IMR-90 (cell line): ENCODE measurements around the gene NR6A1. TPM values are rescaled to one million over a fixed set of nuclear protein-coding genes. Genes with fewer than 3 reads are reported as not detected.

Experiments used
- ATAC-seq: fragments of 200-7000 bp; cut with Tn5 transposase; 2 replicates; pipeline ENCODE4 v1.9.1; 2020; ENCODE audit warnings: low read depth, mild to moderate bottlenecking, moderate library complexity
- BruUV-seq: library from RNA; stranded (reverse); fragments of 400-500 nt; replicated peaks from 2 replicates; lab custom pipeline; 2021; lab: Mats Ljungman, UMichigan
- CTCF ChIA-PET: fragments of 300-600 bp; formaldehyde crosslinking; extraction: SDS; loops from one replicate; lab custom pipeline; 2021; ENCODE audit warnings: antibody characterized with exemption; lab: Yijun Ruan, JAX
- POLR2A ChIA-PET: fragments of 300-600 bp; sonication (Branson Sonifier 250); formaldehyde crosslinking; loops from one replicate; lab custom pipeline; 2022; ENCODE audit warnings: antibody characterized with exemption; ENCODE audit not compliant: unreplicated experiment; lab: Charles Lee
- DNase-seq: peaks from one replicate; pipeline ENCODE4 v3.0.0; 2013
- H2AFZ ChIP-seq: replicated peaks from 2 replicates; pipeline ENCODE3; 2013; ENCODE audit warnings: low read length, mild to moderate bottlenecking; ENCODE audit not compliant: poor library complexity
- H2AK5ac ChIP-seq: 2 replicates; pipeline ENCODE4 v1.6.1; 2013; ENCODE audit warnings: low read depth, low read length, inconsistent platforms
- H2AK9ac ChIP-seq: replicated peaks from 2 replicates; pipeline ENCODE3; 2013; ENCODE audit warnings: mild to moderate bottlenecking, low read depth, low read length, moderate library complexity; ENCODE audit not compliant: poor library complexity
- H2BK120ac ChIP-seq: 2 replicates; pipeline ENCODE4 v1.6.1; 2013; ENCODE audit warnings: low read depth, low read length, inconsistent platforms
- H2BK15ac ChIP-seq: 3 replicates; pipeline ENCODE4 v1.6.1; 2013; ENCODE audit warnings: low read depth, low read length, inconsistent platforms
- H2BK20ac ChIP-seq: 2 replicates; pipeline ENCODE4 v1.6.1; 2013; ENCODE audit warnings: low read depth, mild to moderate bottlenecking, inconsistent platforms, low read length, moderate library complexity
- H2BK5ac ChIP-seq: 2 replicates; pipeline ENCODE4 v1.6.1; 2013; ENCODE audit warnings: mild to moderate bottlenecking, low read depth, low read length, inconsistent platforms; ENCODE audit not compliant: poor library complexity, severe bottlenecking
- H3K14ac ChIP-seq: replicated peaks from 2 replicates; pipeline ENCODE4 v1.6.1; 2013; ENCODE audit warnings: low read depth, low read length, inconsistent platforms
- H3K18ac ChIP-seq: 2 replicates; pipeline ENCODE4 v1.6.1; 2013; ENCODE audit warnings: low read depth, low read length, control low read depth
- H3K23ac ChIP-seq: 2 replicates; pipeline ENCODE4 v1.6.1; 2013; ENCODE audit warnings: low read depth, low read length, inconsistent platforms
- H3K27ac ChIP-seq: 2 replicates; pipeline ENCODE4 v1.5.1; 2013; ENCODE audit warnings: mild to moderate bottlenecking, control low read depth, low read length; ENCODE audit not compliant: insufficient read depth
- H3K27me3 ChIP-seq: 2 replicates; pipeline ENCODE4 v1.6.1; 2013; ENCODE audit warnings: low read length; ENCODE audit not compliant: control insufficient read depth, insufficient read depth
- H3K36me3 ChIP-seq: 2 replicates; pipeline ENCODE4 v1.6.1; 2013; ENCODE audit warnings: low read length, mixed read lengths; ENCODE audit not compliant: control insufficient read depth, insufficient read depth
- H3K4ac ChIP-seq: 2 replicates; pipeline ENCODE4 v1.6.1; 2013; ENCODE audit warnings: low read depth, low read length, inconsistent platforms
- H3K4me1 ChIP-seq: 2 replicates; pipeline ENCODE4 v1.6.1; 2013; ENCODE audit warnings: low read length, mixed read lengths; ENCODE audit not compliant: control insufficient read depth, insufficient read depth
- H3K4me2 ChIP-seq: 2 replicates; pipeline ENCODE4 v1.6.1; 2013; ENCODE audit warnings: low read depth, mild to moderate bottlenecking, control low read depth, low read length, moderate library complexity
- H3K4me3 ChIP-seq: 2 replicates; pipeline ENCODE4 v1.5.1; 2013; ENCODE audit warnings: low read depth, mild to moderate bottlenecking, control low read depth, low read length, moderate library complexity; ENCODE audit not compliant: insufficient read depth
- H3K56ac ChIP-seq: 2 replicates; pipeline ENCODE4 v1.6.1; 2013; ENCODE audit warnings: low read length, inconsistent platforms; ENCODE audit not compliant: insufficient read depth; ENCODE audit errors: extremely low read depth
- H3K79me1 ChIP-seq, 2 experiments: 2 replicates each; pipeline ENCODE4 v1.6.1; 2013; ENCODE audit warnings: low read length in 2 of 2, inconsistent platforms in 1 of 2, low read depth in 1 of 2
- H3K9ac ChIP-seq: 2 replicates; pipeline ENCODE4 v1.6.1; 2013; ENCODE audit warnings: low read depth, low read length, control low read depth
- H3K9me1 ChIP-seq: 2 replicates; pipeline ENCODE4 v1.6.1; 2013; ENCODE audit warnings: low read length, inconsistent platforms; ENCODE audit not compliant: insufficient read depth
- H3K9me3 ChIP-seq: 2 replicates; pipeline ENCODE4 v1.6.1; 2013; ENCODE audit warnings: low read length; ENCODE audit not compliant: control insufficient read depth, insufficient read depth
- H4K20me1 ChIP-seq: 2 replicates; pipeline ENCODE4 v1.6.1; 2013; ENCODE audit warnings: low read length, inconsistent platforms; ENCODE audit not compliant: insufficient read depth
- H4K5ac ChIP-seq: 2 replicates; pipeline ENCODE4 v1.6.1; 2013; ENCODE audit warnings: mild to moderate bottlenecking, low read depth, low read length, control low read depth
- H4K8ac ChIP-seq, 2 experiments: 2 replicates each; pipeline ENCODE4 v1.6.1; 2013; ENCODE audit warnings: low read depth in 2 of 2, low read length in 2 of 2, control low read depth in 1 of 2, inconsistent platforms in 1 of 2
- H4K91ac ChIP-seq: 2 replicates; pipeline ENCODE4 v1.6.1; 2013; ENCODE audit warnings: low read depth, low read length, inconsistent platforms; ENCODE audit not compliant: insufficient read depth
- BHLHE40 ChIP-seq: fragments of 150-350 bp; IDR thresholded peaks from 2 replicates; pipeline ENCODE4 v1.6.1; 2016; ENCODE audit warnings: mild to moderate bottlenecking, low read depth, low read length
- CEBPB ChIP-seq: IDR thresholded peaks from 2 replicates; pipeline ENCODE4 v1.6.1; 2012; ENCODE audit warnings: low read depth, low read length, improper control_type of control experiment
- CHD1 ChIP-seq: IDR thresholded peaks from 2 replicates; pipeline ENCODE4 v1.6.1; 2012; ENCODE audit warnings: low read depth, low read length, improper control_type of control experiment
- CTCF ChIP-seq: conservative IDR thresholded peaks from 2 replicates; pipeline ENCODE4 v1.5.1; 2012; ENCODE audit warnings: mild to moderate bottlenecking, low read depth, low read length, improper control_type of control experiment
- MAFK ChIP-seq: IDR thresholded peaks from 2 replicates; pipeline ENCODE4 v1.6.1; 2012; ENCODE audit warnings: low read depth, low read length, improper control_type of control experiment
- MAZ ChIP-seq: IDR thresholded peaks from 2 replicates; pipeline ENCODE4 v1.6.1; 2012; ENCODE audit warnings: low read depth, mild to moderate bottlenecking, low read length, improper control_type of control experiment, moderate library complexity, borderline replicate concordance
- MXI1 ChIP-seq: IDR thresholded peaks from 2 replicates; pipeline ENCODE4 v1.6.1; 2012; ENCODE audit warnings: low read depth, mild to moderate bottlenecking, low read length, moderate library complexity, borderline replicate concordance
- NFE2L2 ChIP-seq: fragments of 150-350 bp; IDR thresholded peaks from 2 replicates; pipeline ENCODE4 v1.6.1; 2016; ENCODE audit warnings: low read depth, mild to moderate bottlenecking, low read length
- RCOR1 ChIP-seq: IDR thresholded peaks from 2 replicates; pipeline ENCODE4 v1.6.1; 2012; ENCODE audit warnings: mild to moderate bottlenecking, low read length, improper control_type of control experiment; ENCODE audit not compliant: insufficient replicate concordance
- RFX5 ChIP-seq: IDR thresholded peaks from 2 replicates; pipeline ENCODE4 v1.8.0; 2012; ENCODE audit warnings: low read depth, mild to moderate bottlenecking, low read length, moderate library complexity
- SMC3 ChIP-seq: fragments of 150-350 bp; IDR thresholded peaks from 2 replicates; pipeline ENCODE4 v1.6.1; 2016; ENCODE audit warnings: low read depth, mild to moderate bottlenecking, antibody characterized with exemption, low read length, moderate library complexity
- USF2 ChIP-seq: fragments of 150-350 bp; IDR thresholded peaks from 2 replicates; pipeline ENCODE4 v1.6.1; 2017; ENCODE audit warnings: mild to moderate bottlenecking, antibody characterized with exemption, low read length, low read depth
- WGBS, 2 experiments: methylation state at CpG; one replicate each; pipeline versions ENCODE4 v1.1.5 to v1.1.7; 2013; ENCODE audit warnings: missing lambda C conversion rate in 2 of 2; ENCODE audit not compliant: insufficient read length in 1 of 2; ENCODE audit errors: extremely low coverage in 2 of 2; 5-methylcytosine and 5-hydroxymethylcytosine counted together
- dilution Hi-C: fragments of 300-500 bp; cut with HindIII; formaldehyde crosslinking; loops from one replicate; pipeline ENCODE4 v1.14.3; 2018; ENCODE audit warnings: low sequenced_read_pairs; ENCODE audit not compliant: unreplicated experiment
- in situ Hi-C: fragments of 300-500 bp; cut with MboI; formaldehyde crosslinking; loops from 3 replicates; pipeline ENCODE4 v1.14.3; 2019; ENCODE audit warnings: low sequenced_read_pairs, inconsistent platforms, mixed read lengths
- intact Hi-C: fragments of 100-400 bp; cut with micrococcal nuclease; formaldehyde crosslinking; loops from 2 replicates; pipeline ENCODE4 v1.10.0; 2022
- polyA plus RNA-seq, 3 experiments: library from polyadenylated mRNA; depleted of rRNA; stranded (reverse); fragments of >200 nt; gene quantifications; 2 replicates each; pipeline ENCODE4 v1.2.3, GENCODE V29; 2012; ENCODE audit warnings: low replicate concordance in 1 of 3
- total RNA-seq: library from RNA; depleted of rRNA; stranded (reverse); fragments of >200 nt; gene quantifications from 2 replicates; pipeline ENCODE4 v1.2.3, GENCODE V29; 2012

NR6A1 gene
- total and polyA plus RNA-seq, 2 of the 4 experiments (the other 2 are of a cell fraction) = 0.14 to 0.36 TPM

- Histone ChIP-seq H2BK5ac (no peak overlapping the region), H3K36me3 (no peaks in the 10 kb centered on the region), H3K56ac (no peak overlapping the region), H4K8ac (no peak overlapping the region), H3K14ac (no peak overlapping the region), H3K4me1 (peaks cover 29% of the 10 kb centered on the region), H2AFZ (no peak overlapping the region), H2AK9ac (no peak overlapping the region), H4K91ac (no peak overlapping the region), H3K79me1 (peaks cover 0 to 7% of the 10 kb centered on the region in 2 experiments; a peak in 2 of 4 replicates), H2AK5ac (no peak overlapping the region), H2BK120ac (no peak overlapping the region), H3K4me3 (no peak overlapping the region), H3K9ac (no peak overlapping the region), H4K20me1 (no peaks in the 10 kb centered on the region), H2BK20ac (no peak overlapping the region), H3K4me2 (no peak overlapping the region), H3K23ac (no peak overlapping the region), H3K27ac (no peak overlapping the region), H2BK15ac (no peak overlapping the region), H3K9me3 (no peaks in the 10 kb centered on the region), H3K18ac (no peak overlapping the region), H4K5ac (no peak overlapping the region), H3K9me1 (peaks cover 22% of the 10 kb centered on the region), H3K4ac (no peak overlapping the region), H3K27me3 (no peaks in the 10 kb centered on the region)
- no TSS peak for BruUV-seq
- ATAC-seq = no peak
- DNase-seq = no peak
- no peak for TF ChIP-seq CEBPB
- no peak for TF ChIP-seq RCOR1
- no peak for TF ChIP-seq MAFK
- no peak for TF ChIP-seq MAZ
- TF ChIP-seq CTCF = no peak
- no peak for TF ChIP-seq BHLHE40
- no peak for TF ChIP-seq SMC3
- TF ChIP-seq NFE2L2 = no peak
- TF ChIP-seq MXI1 = no peak
- TF ChIP-seq USF2 = no peak
- no peak for TF ChIP-seq CHD1
- no peak for TF ChIP-seq RFX5
- in situ Hi-C loops (no loop called here), intact Hi-C loops (no loop called here), dilution Hi-C loops (no loop called here)
- ChIA-PET CTCF (no interaction called here), POLR2A (no interaction called here)
- WGBS, 2 experiments = 100% methylated on average over 3 of the region's 5 CpGs; no CpG with 5 or more reads in 1 of the 2 experiments
These were observed 44.5 kb upstream of the NR6A1 start for GRCh38 chr9:124815601-124816000.
